Uterus (tissue), 4 donors: ENCODE results near the gene RECQL5. TPM values are rescaled to one million over a fixed set of nuclear protein-coding genes. Genes with fewer than 3 reads are reported as not detected.
"Not testable (repeated sequence)": the region's sequence is repeated elsewhere in the genome, so short reads cannot be mapped to it uniquely, and the experiment has no call there.

Source experiments
- DNase-seq, 2 donors: peaks; one replicate each; pipeline ENCODE4 v3.0.0-alpha.2; 2019 to 2020
- H3K27ac ChIP-seq, 2 donors: fragments of 200-600 bp; sonication (generic); 1 replicate in 1 of 2; 2 replicates in 1 of 2; pipeline ENCODE4 v1.5.1; 2016 to 2018
- H3K27me3 ChIP-seq, 2 donors: fragments of 200-600 bp; sonication (generic); one replicate each; pipeline ENCODE4 v1.5.1; 2018 to 2019; ENCODE audit warnings: control low read depth in 1 of 2
- H3K36me3 ChIP-seq, 2 donors: fragments of 200-600 bp; sonication (generic); one replicate each; pipeline ENCODE4 v1.5.1; 2019; ENCODE audit warnings: control low read depth in 1 of 2
- H3K4me1 ChIP-seq, 2 donors: fragments of 200-600 bp; sonication (generic); one replicate each; pipeline ENCODE4 v1.5.1; 2018 to 2019; ENCODE audit warnings: control low read depth in 1 of 2
- H3K4me3 ChIP-seq, 2 donors: fragments of 200-600 bp; sonication (generic); 1 replicate in 1 of 2; 2 replicates in 1 of 2; pipeline ENCODE4 v1.5.1; 2018 to 2019; ENCODE audit warnings: mild to moderate bottlenecking in 1 of 2
- H3K9me3 ChIP-seq, 2 donors: fragments of 200-600 bp; sonication (generic); one replicate each; pipeline ENCODE4 v1.5.1; 2019; ENCODE audit warnings: control low read depth in 1 of 2
- CTCF ChIP-seq, 4 experiments: fragments of 200-600 bp in 2 of 4; fragments of 450-650 bp in 2 of 4; sonication (generic) in 2 of 4; IDR thresholded peaks; one replicate each; pipeline ENCODE4 v1.5.1; 2016 to 2019; ENCODE audit warnings: antibody characterized with exemption in 4 of 4, mild to moderate bottlenecking in 2 of 4, moderate library complexity in 1 of 4
- POLR2A ChIP-seq, 2 donors: fragments of 450-650 bp; IDR thresholded peaks; one replicate each; pipeline ENCODE4 v1.6.1; 2016; ENCODE audit warnings: antibody characterized with exemption in 2 of 2, mild to moderate bottlenecking in 1 of 2, moderate library complexity in 1 of 2
- intact Hi-C: fragments of 100-400 bp; cut with DNase I; formaldehyde crosslinking; loops from one replicate; pipeline ENCODE4 v1.15.1; 2023; ENCODE audit warnings: low total_unique reads
- total RNA-seq, 4 donors: library from RNA; depleted of rRNA in 3 of 4; stranded (reverse); fragments of >200 nt in 3 of 4; gene quantifications; one replicate each; pipeline versions ENCODE4 v1.1.0 to v1.2.4, GENCODE V29; 2014 to 2023
- donor health status: DM: yes; HTN: yes; CAD: no.

The RECQL5 gene
- total RNA-seq, 4 donors from 2014 or later = 0.59 to 22.7 (median 11.9) TPM

GRCh38 chr17:75595284-75595919 lies 71.6 kb downstream of the RECQL5 start:
- H3K27ac ChIP-seq = no peak overlapping the region
- no peak overlapping the region for H3K4me3 ChIP-seq
- DNase-seq = no peak
- H3K36me3 ChIP-seq = no peaks in the 10 kb centered on the region
- H3K9me3 ChIP-seq = no peaks in the 10 kb centered on the region
- intact Hi-C loops = no loop called here
- no peaks in the 10 kb centered on the region for H3K4me1 ChIP-seq
- TF ChIP-seq CTCF (IDR thresholded peaks at IDR 0.05) (no peak), POLR2A (IDR thresholded peaks at IDR 0.05) (no peak)
- no peaks in the 10 kb centered on the region for H3K27me3 ChIP-seq

GRCh38 chr17:75594499-75595283 lies 72.3 kb downstream of the RECQL5 start:
- H3K4me1 ChIP-seq = peaks cover 0 to 5% of the 10 kb centered on the region in 2 donors
- H3K4me3 ChIP-seq = no peak overlapping the region
- H3K9me3 ChIP-seq = no peaks in the 10 kb centered on the region
- intact Hi-C loops = loop anchor here (5.0 kb wide), 1 partner anchor 167 kb away; no protein-coding TSS in a partner anchor
- H3K27ac ChIP-seq = no peak overlapping the region
- no peaks in the 10 kb centered on the region for H3K36me3 ChIP-seq
- H3K27me3 ChIP-seq = no peaks in the 10 kb centered on the region
- no peak for TF ChIP-seq CTCF (IDR thresholded peaks at IDR 0.05)
- no peak for TF ChIP-seq POLR2A (IDR thresholded peaks at IDR 0.05)
- no peak for DNase-seq

- not testable (repeated sequence) for H3K4me1 ChIP-seq, H3K9me3 ChIP-seq, H3K27ac ChIP-seq, H3K27me3 ChIP-seq, H3K4me3 ChIP-seq, H3K36me3 ChIP-seq, DNase-seq
- intact Hi-C loops = loop anchor here (5.0 kb wide), 1 partner anchor 166 kb away; no protein-coding TSS in a partner anchor
Measured at GRCh38 chr17:75593430-75593829, 73.5 kb downstream of the RECQL5 start.

- Histone ChIP-seq H3K4me1 (peaks cover under 1 to 6% of the 10 kb centered on the region in 2 donors), H3K4me3 (no peak overlapping the region), H3K36me3 (no peaks in the 10 kb centered on the region), H3K9me3 (no peaks in the 10 kb centered on the region), H3K27ac (no peak overlapping the region), H3K27me3 (no peaks in the 10 kb centered on the region)
- intact Hi-C loops = loop anchor here (5.0 kb wide), 1 partner anchor 165 kb away; no protein-coding TSS in a partner anchor
- no peak for DNase-seq
- TF ChIP-seq POLR2A (IDR thresholded peaks at IDR 0.05) = no peak
- TF ChIP-seq CTCF (IDR thresholded peaks at IDR 0.05) = no peak
Measured at GRCh38 chr17:75592348-75593020, 74.5 kb downstream of the RECQL5 start.

GRCh38 chr17:75591722-75592302 lies 75.1 kb downstream of the RECQL5 start:
- TF ChIP-seq POLR2A (IDR thresholded peaks at IDR 0.05) (no peak), CTCF (IDR thresholded peaks at IDR 0.05) (no peak)
- Histone ChIP-seq H3K27ac (no peak overlapping the region), H3K9me3 (no peaks in the 10 kb centered on the region), H3K4me1 (peaks cover 6% of the 10 kb centered on the region in 2 donors), H3K36me3 (no peaks in the 10 kb centered on the region), H3K4me3 (no peak overlapping the region), H3K27me3 (no peaks in the 10 kb centered on the region)
- no peak for DNase-seq
- intact Hi-C loops = loop anchor here (5.0 kb wide), 1 partner anchor 165 kb away; no protein-coding TSS in a partner anchor
